Activated CD8-positive, alpha-beta T cell treated with anti-CD3 and anti-CD28 coated beads for 36 hours (primary cell): ENCODE measurements around the gene QRICH1. TPM values are rescaled to one million over a fixed set of nuclear protein-coding genes. Genes with fewer than 3 reads are reported as not detected.

Experiments used
- ATAC-seq: fragments of 200-7000 bp; cut with Tn5 transposase; one replicate; pipeline ENCODE4 v1.10.0; 2021; ENCODE audit warnings: mild to moderate bottlenecking, moderate library complexity
- CTCF ChIA-PET: fragments of 350-600 bp; sonication (Branson Sonifier 250); formaldehyde crosslinking; loops from one replicate; lab custom pipeline; 2021; ENCODE audit warnings: antibody characterized with exemption; lab: Charles Lee
- POLR2A ChIA-PET: fragments of 350-600 bp; sonication (Branson Sonifier 250); formaldehyde crosslinking; loops from one replicate; lab custom pipeline; 2021; ENCODE audit warnings: antibody characterized with exemption; lab: Charles Lee
- DNase-seq: peaks from one replicate; pipeline ENCODE4 v3.0.0-alpha.2; 2020
- H3K27ac Mint-ChIP-seq: one replicate; pipeline ENCODE4 v1.8.0; 2021; ENCODE audit warnings: mild to moderate bottlenecking, mixed read lengths
- H3K27me3 Mint-ChIP-seq: one replicate; pipeline ENCODE4 v1.8.0; 2021; ENCODE audit warnings: mixed read lengths
- H3K36me3 Mint-ChIP-seq: one replicate; pipeline ENCODE4 v1.8.0; 2021; ENCODE audit warnings: low read depth, mixed read lengths
- H3K4me1 Mint-ChIP-seq: one replicate; pipeline ENCODE4 v1.8.0; 2021; ENCODE audit warnings: low read depth, mixed read lengths
- H3K4me3 Mint-ChIP-seq: one replicate; pipeline ENCODE4 v1.8.0; 2021; ENCODE audit warnings: mild to moderate bottlenecking, moderate library complexity, mixed read lengths
- H3K9me3 Mint-ChIP-seq: one replicate; pipeline ENCODE4 v1.8.0; 2021; ENCODE audit warnings: mixed read lengths
- intact Hi-C: fragments of 100-400 bp; cut with micrococcal nuclease; formaldehyde crosslinking; loops from one replicate; pipeline ENCODE4 v1.10.0; 2022
- total RNA-seq, 2 experiments: library from RNA; stranded (reverse); gene quantifications; one replicate each; pipeline ENCODE4 v1.2.3, GENCODE V29; 2021
- TF ChIP-seq, protein P1 (sequence below): fragments of 200-600 bp; IDR thresholded peaks from one replicate; pipeline ENCODE4 v1.8.0; 2022; ENCODE audit warnings: antibody characterized with exemption, mild to moderate bottlenecking

QRICH1 gene
- total RNA-seq, 2 experiments from 2014 or later, result 107 to 112 TPM

DNA sequence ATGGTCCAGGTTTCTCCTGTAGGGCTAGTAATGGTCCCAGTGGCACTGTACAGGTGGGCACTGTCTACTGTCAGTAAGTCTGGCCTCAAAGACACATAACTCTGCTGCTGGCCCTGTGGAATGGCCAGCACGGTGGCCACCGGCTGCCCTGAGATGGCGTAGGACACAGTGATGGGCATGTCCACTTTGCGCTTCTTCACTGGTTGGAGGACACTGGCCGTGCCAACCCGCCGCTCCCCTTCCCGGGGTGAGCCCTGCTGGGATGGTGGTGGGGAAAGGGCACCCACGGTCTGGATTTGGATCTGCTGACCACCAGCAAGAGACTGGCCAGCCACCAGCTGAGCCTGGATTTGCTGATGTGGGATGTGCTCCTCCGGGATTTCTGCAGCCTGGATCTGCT lies 36.6 kb downstream of the QRICH1 start:
- CTCF ChIA-PET, result no interaction called here
- no peak for ATAC-seq

DNA sequence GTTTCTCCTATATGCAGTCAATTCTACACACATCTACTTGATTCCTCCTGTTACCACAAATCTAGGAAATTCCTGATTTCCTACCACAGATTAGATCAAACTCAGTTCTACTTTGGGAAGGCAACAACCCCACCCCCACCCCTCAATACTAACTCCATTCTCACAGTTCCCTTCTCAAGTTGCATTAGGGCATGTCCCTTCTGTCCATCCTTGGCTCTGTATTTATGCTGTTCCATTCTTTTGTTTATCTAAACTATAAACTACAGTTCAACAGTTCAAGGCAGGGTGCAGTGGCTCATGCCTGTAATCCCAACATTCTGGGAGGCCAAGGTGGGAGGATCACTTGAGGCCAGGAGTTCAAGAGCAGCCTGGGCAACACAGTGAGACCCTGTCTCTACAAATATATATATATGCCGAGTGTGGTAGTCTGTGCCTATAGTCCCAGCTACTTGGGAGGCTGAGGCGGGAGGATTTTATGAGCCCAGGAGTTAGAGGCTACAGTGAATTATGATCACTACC lies 39.5 kb downstream of the QRICH1 start:
- no peak overlapping the region for H3K4me3 Mint-ChIP-seq
- no peak for ATAC-seq
- POLR2A ChIA-PET, result interaction anchor here (1.3 kb wide), 1 partner anchor 39 kb away, joined by 3 read pairs; no protein-coding TSS in a partner anchor
- DNase-seq, result no peak
- H3K4me1 Mint-ChIP-seq, result peaks cover 8% of the 10 kb centered on the region
- H3K36me3 Mint-ChIP-seq, result peaks cover 51% of the 10 kb centered on the region
- no peaks in the 10 kb centered on the region for H3K27me3 Mint-ChIP-seq
- peak overlapping the region; percentile 50 for H3K27ac Mint-ChIP-seq
- TF ChIP-seq, protein P1, sequence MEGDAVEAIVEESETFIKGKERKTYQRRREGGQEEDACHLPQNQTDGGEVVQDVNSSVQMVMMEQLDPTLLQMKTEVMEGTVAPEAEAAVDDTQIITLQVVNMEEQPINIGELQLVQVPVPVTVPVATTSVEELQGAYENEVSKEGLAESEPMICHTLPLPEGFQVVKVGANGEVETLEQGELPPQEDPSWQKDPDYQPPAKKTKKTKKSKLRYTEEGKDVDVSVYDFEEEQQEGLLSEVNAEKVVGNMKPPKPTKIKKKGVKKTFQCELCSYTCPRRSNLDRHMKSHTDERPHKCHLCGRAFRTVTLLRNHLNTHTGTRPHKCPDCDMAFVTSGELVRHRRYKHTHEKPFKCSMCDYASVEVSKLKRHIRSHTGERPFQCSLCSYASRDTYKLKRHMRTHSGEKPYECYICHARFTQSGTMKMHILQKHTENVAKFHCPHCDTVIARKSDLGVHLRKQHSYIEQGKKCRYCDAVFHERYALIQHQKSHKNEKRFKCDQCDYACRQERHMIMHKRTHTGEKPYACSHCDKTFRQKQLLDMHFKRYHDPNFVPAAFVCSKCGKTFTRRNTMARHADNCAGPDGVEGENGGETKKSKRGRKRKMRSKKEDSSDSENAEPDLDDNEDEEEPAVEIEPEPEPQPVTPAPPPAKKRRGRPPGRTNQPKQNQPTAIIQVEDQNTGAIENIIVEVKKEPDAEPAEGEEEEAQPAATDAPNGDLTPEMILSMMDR, result no peak
- no peaks in the 10 kb centered on the region for H3K9me3 Mint-ChIP-seq
- intact Hi-C loops, result no loop called here
- CTCF ChIA-PET, result interaction anchor here (0.9 kb wide), 1 partner anchor 15 kb away, joined by 3 read pairs; no protein-coding TSS in a partner anchor

More for the DNA sequence above, 36.6 kb downstream of the QRICH1 start:
- POLR2A ChIA-PET, result no interaction called here
- intact Hi-C loops, result no loop called here
- H3K4me1 Mint-ChIP-seq, result peaks cover 2% of the 10 kb centered on the region
- TF ChIP-seq, protein P1, result no peak
- no peaks in the 10 kb centered on the region for H3K27me3 Mint-ChIP-seq
- no peak for DNase-seq
- peaks cover 41% of the 10 kb centered on the region for H3K36me3 Mint-ChIP-seq
- H3K4me3 Mint-ChIP-seq, result no peak overlapping the region
- no peaks in the 10 kb centered on the region for H3K9me3 Mint-ChIP-seq
- no peak overlapping the region for H3K27ac Mint-ChIP-seq

GRCh38 chr3:49053543-49053942 lies 40.3 kb downstream of the QRICH1 start:
- no peak overlapping the region for H3K27ac Mint-ChIP-seq
- H3K36me3 Mint-ChIP-seq, result peaks cover 50% of the 10 kb centered on the region
- CTCF ChIA-PET, result no interaction called here
- TF ChIP-seq, protein P1, result no peak
- POLR2A ChIA-PET, result no interaction called here
- no peaks in the 10 kb centered on the region for H3K9me3 Mint-ChIP-seq
- no peaks in the 10 kb centered on the region for H3K27me3 Mint-ChIP-seq
- peaks cover 8% of the 10 kb centered on the region for H3K4me1 Mint-ChIP-seq
- H3K4me3 Mint-ChIP-seq, result no peak overlapping the region
- no peak for ATAC-seq
- intact Hi-C loops, result no loop called here
- DNase-seq, result no peak

GRCh38 chr3:49035281-49035680 lies 58.6 kb downstream of the QRICH1 start:
- ChIA-PET POLR2A (interaction anchor here (1.1 kb wide), 1 partner anchor 44 kb away, joined by 3 read pairs; no protein-coding TSS in a partner anchor), CTCF (no interaction called here)
- H3K36me3 Mint-ChIP-seq, result peaks cover 34% of the 10 kb centered on the region
- ATAC-seq (no peak), DNase-seq (no peak)
- H3K4me3 Mint-ChIP-seq, result no peak overlapping the region
- no peak overlapping the region for H3K27ac Mint-ChIP-seq
- TF ChIP-seq, protein P1, result no peak
- intact Hi-C loops, result no loop called here
- no peaks in the 10 kb centered on the region for H3K4me1 Mint-ChIP-seq
- H3K9me3 Mint-ChIP-seq, result no peaks in the 10 kb centered on the region
- no peaks in the 10 kb centered on the region for H3K27me3 Mint-ChIP-seq

DNA sequence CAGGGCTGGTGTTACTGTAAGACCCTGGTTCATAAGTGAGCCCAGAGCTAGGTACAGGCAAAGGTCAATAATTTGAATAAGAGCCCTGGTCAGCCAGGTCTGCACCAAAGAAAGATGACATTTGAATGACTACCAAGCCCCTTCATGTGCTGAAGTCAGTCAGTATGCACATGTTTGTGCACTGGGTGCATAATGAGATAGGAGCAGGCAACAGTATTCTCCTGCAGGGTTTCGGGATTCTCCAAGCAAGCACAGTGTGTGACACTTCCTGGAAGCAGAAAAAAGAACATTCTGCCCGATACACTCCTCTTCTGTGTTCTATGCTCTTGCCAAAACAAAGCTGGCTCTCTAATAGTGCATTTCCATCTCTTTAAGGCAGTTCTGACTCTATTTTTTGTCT lies 59.2 kb downstream of the QRICH1 start:
- DNase-seq (no peak), ATAC-seq (no peak)
- peak overlapping the region; percentile 51 for H3K27ac Mint-ChIP-seq
- no peak overlapping the region for H3K4me3 Mint-ChIP-seq
- ChIA-PET POLR2A (interaction anchor here (1.1 to 4.4 kb wide), 2 partner anchors 13 to 43 kb away, joined by 3 to 36 read pairs; partner anchors contain the start of gene NDUFAF3), CTCF (no interaction called here)
- H3K36me3 Mint-ChIP-seq, result peaks cover 31% of the 10 kb centered on the region
- H3K27me3 Mint-ChIP-seq, result no peaks in the 10 kb centered on the region
- no peaks in the 10 kb centered on the region for H3K9me3 Mint-ChIP-seq
- intact Hi-C loops, result no loop called here
- TF ChIP-seq, protein P1, result no peak
- no peaks in the 10 kb centered on the region for H3K4me1 Mint-ChIP-seq
